ENCODE results near the gene SCUBE3. TPM values are rescaled to one million over a fixed set of nuclear protein-coding genes. Genes with fewer than 3 reads are reported as not detected.

The SCUBE3 gene
- total RNA-seq, 6 donors from 2014 or later = under 0.01 to 1.2 (median 0.48) TPM

- Histone ChIP-seq H3K36me3 (no peaks in the 10 kb centered on the region), H3K27ac (no peak overlapping the region), H3K9me3 (no peaks in the 10 kb centered on the region), H3K4me3 (no peak overlapping the region), H3K27me3 (no peaks in the 10 kb centered on the region), H3K4me1 (peaks cover 3 to 19% (median 9%) of the 10 kb centered on the region in 4 donors)
- no peak for TF ChIP-seq CTCF (IDR thresholded peaks at IDR 0.05)
- no peak for TF ChIP-seq EP300 (IDR thresholded peaks at IDR 0.05)
- no peak for TF ChIP-seq POLR2A (IDR thresholded peaks at IDR 0.05)
- no peak for TF ChIP-seq POLR2AphosphoS5 (IDR thresholded peaks at IDR 0.05)
- 81 to 86% methylated on average over 2 of the region's 2 CpGs for whole genome bisulfite sequencing, 2 donors
- DNase-seq = no peak
- no peak for ATAC-seq (ENCODE audit: low FRiP score in 2 of 2)
These were observed 51.8 kb downstream of the SCUBE3 start for GRCh38 chr6:35265523-35265922.

- 90 to 96% methylated on average over 8 of the region's 8 CpGs for WGBS, 2 donors
- TF ChIP-seq POLR2A (IDR thresholded peaks at IDR 0.05) (no peak), EP300 (IDR thresholded peaks at IDR 0.05) (no peak), CTCF (IDR thresholded peaks at IDR 0.05) (no peak), POLR2AphosphoS5 (IDR thresholded peaks at IDR 0.05) (no peak)
- no peaks in the 10 kb centered on the region for H3K9me3 ChIP-seq
These were observed 53.7 kb downstream of the SCUBE3 start for GRCh38 chr6:35267446-35267845.

GRCh38 chr6:35267897-35268296, 54.1 kb downstream of the SCUBE3 start:
- ATAC-seq (ENCODE audit: low FRiP score in 2 of 2) (no peak), DNase-seq (no peak)
- WGBS, 2 donors = 62 to 82% methylated on average over 2 of the region's 2 CpGs
- Histone ChIP-seq H3K36me3 (no peaks in the 10 kb centered on the region), H3K4me1 (peaks cover 0 to 13% (median 6%) of the 10 kb centered on the region in 4 donors), H3K9me3 (no peaks in the 10 kb centered on the region), H3K27me3 (no peaks in the 10 kb centered on the region), H3K27ac (no peak overlapping the region), H3K4me3 (no peak overlapping the region)
- TF ChIP-seq POLR2AphosphoS5 (IDR thresholded peaks at IDR 0.05) = no peak
- no peak for TF ChIP-seq EP300 (IDR thresholded peaks at IDR 0.05)
- TF ChIP-seq CTCF (IDR thresholded peaks at IDR 0.05) = no peak
- no peak for TF ChIP-seq POLR2A (IDR thresholded peaks at IDR 0.05)

More at GRCh38 chr6:35267446-35267845, 53.7 kb downstream of the SCUBE3 start:
- DNase-seq (no peak), ATAC-seq (ENCODE audit: low FRiP score in 2 of 2) (no peak)
- peaks cover 0 to 13% (median 6%) of the 10 kb centered on the region in 4 donors for H3K4me1 ChIP-seq
- H3K4me3 ChIP-seq = no peak overlapping the region
- no peaks in the 10 kb centered on the region for H3K36me3 ChIP-seq
- H3K27ac ChIP-seq = no peak overlapping the region
- no peaks in the 10 kb centered on the region for H3K27me3 ChIP-seq

DNA sequence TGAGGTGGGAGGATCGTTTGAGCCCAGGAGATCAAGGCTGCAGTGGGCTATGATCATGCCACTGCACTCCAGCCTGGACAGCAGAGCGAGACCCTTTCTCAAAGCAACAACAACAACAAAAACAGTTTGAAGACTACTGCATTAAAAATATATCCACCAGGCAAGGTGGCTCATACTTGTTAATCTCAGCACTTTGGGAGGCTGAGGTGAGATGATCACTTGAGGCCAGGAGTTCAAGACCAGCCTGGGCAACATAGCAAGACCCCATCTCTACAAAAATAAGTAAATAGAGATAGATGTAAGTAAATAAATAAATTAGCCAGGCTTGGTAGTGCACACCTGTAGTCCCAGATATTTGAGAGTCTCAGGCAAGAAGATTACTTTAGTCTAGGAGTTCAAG, 58.2 kb downstream of the SCUBE3 start:
- Histone ChIP-seq H3K27ac (no peak overlapping the region), H3K27me3 (no peaks in the 10 kb centered on the region), H3K9me3 (no peaks in the 10 kb centered on the region), H3K4me3 (no peak overlapping the region), H3K36me3 (no peaks in the 10 kb centered on the region), H3K4me1 (peaks cover 0 to 8% (median 3%) of the 10 kb centered on the region in 4 donors)
- ATAC-seq (ENCODE audit: low FRiP score in 2 of 2) = no peak
- whole genome bisulfite sequencing, 2 donors = 93 to 97% methylated on average over 2 of the region's 2 CpGs
- no peak for DNase-seq
- TF ChIP-seq POLR2A (IDR thresholded peaks at IDR 0.05) = no peak
- no peak for TF ChIP-seq CTCF (IDR thresholded peaks at IDR 0.05)
- no peak for TF ChIP-seq POLR2AphosphoS5 (IDR thresholded peaks at IDR 0.05)
- no peak for TF ChIP-seq EP300 (IDR thresholded peaks at IDR 0.05)

GRCh38 chr6:35273822-35274559, 60.2 kb downstream of the SCUBE3 start:
- no peak for TF ChIP-seq POLR2AphosphoS5 (IDR thresholded peaks at IDR 0.05)
- TF ChIP-seq POLR2A (IDR thresholded peaks at IDR 0.05) = no peak
- TF ChIP-seq CTCF (IDR thresholded peaks at IDR 0.05) = no peak
- TF ChIP-seq EP300 (IDR thresholded peaks at IDR 0.05) = no peak
- H3K9me3 ChIP-seq = no peaks in the 10 kb centered on the region
- H3K4me3 ChIP-seq = no peak overlapping the region
- DNase-seq (no peak), ATAC-seq (ENCODE audit: low FRiP score in 2 of 2) (no peak)
- H3K27ac ChIP-seq = no peak overlapping the region
- 86 to 88% methylated on average over 4 of the region's 4 CpGs for WGBS, 2 donors
- H3K36me3 ChIP-seq = no peaks in the 10 kb centered on the region
- no peaks in the 10 kb centered on the region for H3K27me3 ChIP-seq
- peaks cover 0 to 8% (median 3%) of the 10 kb centered on the region in 4 donors for H3K4me1 ChIP-seq
